Neural cell (in vitro differentiated cells): ENCODE measurements around the gene SIL1. TPM values are rescaled to one million over a fixed set of nuclear protein-coding genes. Genes with fewer than 3 reads are reported as not detected.
"Not testable (repeated sequence)": the region's sequence is repeated elsewhere in the genome, so short reads cannot be mapped to it uniquely, and the experiment has no call there.

Experiments
- H2AFZ ChIP-seq: fragments of 200-600, 300-800 bp; sonication (generic), shearing (Covaris generic); 2 replicates; pipeline ENCODE4 v1.6.0; 2014; ENCODE audit warnings: low read depth, mild to moderate bottlenecking, antibody characterized with exemption, low read length, moderate library complexity
- H3F3A ChIP-seq: fragments of 200-600 bp; shearing (Covaris generic); 2 replicates; pipeline ENCODE4 v1.6.1; 2016; ENCODE audit warnings: mild to moderate bottlenecking, moderate library complexity, mixed read lengths, antibody characterized with exemption, low read length; ENCODE audit not compliant: insufficient read depth, poor library complexity, severe bottlenecking
- H3K27ac ChIP-seq: fragments of 200-600, 300-800 bp; sonication (generic), shearing (Covaris generic); 2 replicates; pipeline ENCODE4 v1.5.1; 2014; ENCODE audit warnings: mild to moderate bottlenecking, low read length, moderate library complexity
- H3K27me3 ChIP-seq: fragments of 300-800, 200-600 bp; sonication (generic), shearing (Covaris generic); 2 replicates; pipeline ENCODE4 v1.6.0; 2014; ENCODE audit warnings: mild to moderate bottlenecking, low read depth, low read length, moderate library complexity; ENCODE audit not compliant: insufficient read depth
- H3K36me3 ChIP-seq: fragments of 300-800, 200-600 bp; sonication (generic), shearing (Covaris generic); 2 replicates; pipeline ENCODE4 v1.5.1; 2014; ENCODE audit warnings: mild to moderate bottlenecking, antibody characterized with exemption, low read length, moderate library complexity; ENCODE audit not compliant: insufficient read depth
- H3K4me2 ChIP-seq: fragments of 300-800, 200-600 bp; sonication (generic), shearing (Covaris generic); 2 replicates; pipeline ENCODE4 v1.6.0; 2014; ENCODE audit warnings: mild to moderate bottlenecking, low read length
- H3K4me3 ChIP-seq: fragments of 300-800, 200-600 bp; sonication (generic), shearing (Covaris generic); 2 replicates; pipeline ENCODE4 v1.5.1; 2014; ENCODE audit warnings: mild to moderate bottlenecking, low read length, moderate library complexity
- H3K79me2 ChIP-seq: fragments of 200-600 bp; shearing (Covaris generic); replicated peaks from 2 replicates; pipeline ENCODE4 v1.6.0; 2014; ENCODE audit warnings: mild to moderate bottlenecking, low read length, moderate library complexity; ENCODE audit not compliant: insufficient read depth
- H3K9ac ChIP-seq: fragments of 300-800, 200-600 bp; sonication (generic), shearing (Covaris generic); 2 replicates; pipeline ENCODE4 v1.6.1; 2016; ENCODE audit warnings: mild to moderate bottlenecking, low read length, mixed read lengths
- H3K9me2 ChIP-seq: fragments of 200-600 bp; shearing (Covaris generic); 2 replicates; pipeline ENCODE4 v1.6.1; 2016; ENCODE audit warnings: mild to moderate bottlenecking, low read length, mixed read lengths; ENCODE audit not compliant: insufficient read depth
- H3K9me3 ChIP-seq: fragments of 200-600, 300-800 bp; sonication (generic), shearing (Covaris generic); 2 replicates; pipeline ENCODE4 v1.6.1; 2016; ENCODE audit warnings: mild to moderate bottlenecking, mixed run types, low read length, moderate library complexity, mixed read lengths
- H4K20me1 ChIP-seq: fragments of 200-600 bp; shearing (Covaris generic); 2 replicates; pipeline ENCODE4 v1.6.1; 2016; ENCODE audit warnings: mild to moderate bottlenecking, mixed run types; ENCODE audit not compliant: insufficient read depth
- CTCF ChIP-seq: fragments of 450-650 bp; IDR thresholded peaks from 2 replicates; pipeline ENCODE4 v1.5.1; 2014; ENCODE audit warnings: antibody characterized with exemption, mild to moderate bottlenecking, moderate library complexity; ENCODE audit not compliant: poor library complexity, severe bottlenecking
- EP300 ChIP-seq: fragments of 450-650 bp; conservative IDR thresholded peaks from 2 replicates; pipeline ENCODE4 v1.6.1; 2014; ENCODE audit warnings: antibody characterized with exemption, mild to moderate bottlenecking, moderate library complexity; ENCODE audit not compliant: poor library complexity, severe bottlenecking
- EZH2 ChIP-seq: fragments of 200-600, 300-800 bp; shearing (Covaris generic), sonication (generic); IDR thresholded peaks from 2 replicates; pipeline ENCODE4 v1.6.1; 2014; ENCODE audit warnings: antibody characterized with exemption, low read length, borderline replicate concordance, mild to moderate bottlenecking; ENCODE audit not compliant: insufficient read depth, poor library complexity, severe bottlenecking
- MXI1 ChIP-seq: fragments of 450-650 bp; conservative IDR thresholded peaks from 2 replicates; pipeline ENCODE4 v1.6.1; 2014; ENCODE audit warnings: antibody characterized with exemption, mild to moderate bottlenecking; ENCODE audit not compliant: poor library complexity, severe bottlenecking
- POLR2AphosphoS5 ChIP-seq: IDR thresholded peaks from 2 replicates; pipeline ENCODE4 v1.6.1; 2012
- RAD21 ChIP-seq: fragments of 450-650 bp; conservative IDR thresholded peaks from 2 replicates; pipeline ENCODE4 v1.6.1; 2014; ENCODE audit warnings: antibody characterized with exemption, mild to moderate bottlenecking, moderate library complexity
- REST ChIP-seq: IDR thresholded peaks from 2 replicates; pipeline ENCODE4 v1.6.1; 2012; ENCODE audit warnings: borderline replicate concordance
- SMC3 ChIP-seq: fragments of 450-650 bp; conservative IDR thresholded peaks from 2 replicates; pipeline ENCODE4 v1.6.1; 2014; ENCODE audit warnings: antibody characterized with exemption, mild to moderate bottlenecking, moderate library complexity; ENCODE audit not compliant: poor library complexity
- TAF1 ChIP-seq: IDR thresholded peaks from 2 replicates; pipeline ENCODE4 v1.6.1; 2012; ENCODE audit warnings: low read depth
- polyA plus RNA-seq: library from polyadenylated mRNA; depleted of rRNA; stranded (reverse); fragments of >200 nt; gene quantifications from 2 replicates; pipeline ENCODE4 v1.2.3, GENCODE V29; 2014

The SIL1 gene
- polyA plus RNA-seq, 1 donor from 2014 or later, result 4.7 TPM

- Histone ChIP-seq H3K79me2 (no peaks in the 10 kb centered on the region), H3K36me3 (no peaks in the 10 kb centered on the region), H3K27me3 (no peaks in the 10 kb centered on the region), H4K20me1 (no peaks in the 10 kb centered on the region), H3K4me3 (no peak overlapping the region), H3K9me3 (no peaks in the 10 kb centered on the region), H2AFZ (no peak overlapping the region), H3K9ac (no peak overlapping the region), H3F3A (no peaks in the 10 kb centered on the region), H3K27ac (no peak overlapping the region), H3K9me2 (no peaks in the 10 kb centered on the region), H3K4me2 (no peak overlapping the region)
- no peak for TF ChIP-seq EZH2
- TF ChIP-seq TAF1, result no peak
Measured at GRCh38 chr5:139117342-139117884, 80.8 kb downstream of the SIL1 start.

GRCh38 chr5:139116100-139116655 lies 82.0 kb downstream of the SIL1 start:
- Histone ChIP-seq H3K9ac (no peak overlapping the region), H3K36me3 (no peaks in the 10 kb centered on the region), H3K79me2 (no peaks in the 10 kb centered on the region), H4K20me1 (no peaks in the 10 kb centered on the region), H3K9me2 (no peaks in the 10 kb centered on the region), H2AFZ (no peak overlapping the region), H3K27ac (no peak overlapping the region), H3K9me3 (no peaks in the 10 kb centered on the region), H3F3A (no peaks in the 10 kb centered on the region), H3K4me2 (no peak overlapping the region), H3K4me3 (no peak overlapping the region), H3K27me3 (no peaks in the 10 kb centered on the region)
- TF ChIP-seq EZH2 (no peak), REST (no peak)

- TF ChIP-seq RAD21 (no peak), CTCF (no peak), EZH2 (no peak), POLR2AphosphoS5 (no peak), MXI1 (no peak), REST (no peak), EP300 (no peak), TAF1 (no peak), SMC3 (no peak)
- no peaks in the 10 kb centered on the region for H3K36me3 ChIP-seq
- no peaks in the 10 kb centered on the region for H4K20me1 ChIP-seq
- no peak overlapping the region for H3K4me3 ChIP-seq
- H3K27ac ChIP-seq, result no peak overlapping the region
- H3K9ac ChIP-seq, result no peak overlapping the region
- no peaks in the 10 kb centered on the region for H3K9me3 ChIP-seq
- H3K79me2 ChIP-seq, result no peaks in the 10 kb centered on the region
- no peaks in the 10 kb centered on the region for H3K27me3 ChIP-seq
- no peak overlapping the region for H3K4me2 ChIP-seq
- no peaks in the 10 kb centered on the region for H3F3A ChIP-seq
- no peak overlapping the region for H2AFZ ChIP-seq
- no peaks in the 10 kb centered on the region for H3K9me2 ChIP-seq
Measured at GRCh38 chr5:139113892-139114291, 84.3 kb downstream of the SIL1 start.

- H3K9me3 ChIP-seq, H3K4me2 ChIP-seq, H2AFZ ChIP-seq, H3K9me2 ChIP-seq, H3K4me3 ChIP-seq, H3K27ac ChIP-seq, H3K36me3 ChIP-seq, H3K27me3 ChIP-seq, H3K79me2 ChIP-seq, H3K9ac ChIP-seq, H4K20me1 ChIP-seq, H3F3A ChIP-seq: not testable (repeated sequence)
Measured at GRCh38 chr5:139112362-139112761, 85.8 kb downstream of the SIL1 start.
